ENCODE measurements around the gene ZFAND3. TPM values are rescaled to one million over a fixed set of nuclear protein-coding genes. Genes with fewer than 3 reads are reported as not detected.

Gene ZFAND3
- total and polyA plus RNA-seq, 2 donors (not counting 1 experiment from before 2014, with no cell fraction given), result 21.5 to 40.8 TPM

GRCh38 chr6:38051819-38052434 lies 232.4 kb downstream of the ZFAND3 start:
- Histone ChIP-seq H3K4me1 (ENCODE audit: control insufficient read depth, extremely low read depth, insufficient read depth, low read length) (no peaks in the 10 kb centered on the region), H3K79me2 (ENCODE audit: control insufficient read depth, insufficient read depth, low read length) (peaks cover 8% of the 10 kb centered on the region), H3K4me3 (replicated peaks in 1 of 4; ENCODE audit: control extremely low read depth in 1 of 4, insufficient read depth in 1 of 4, low read depth in 3 of 4, low read length in 4 of 4) (no peak overlapping the region), H3K9me3 (ENCODE audit: control insufficient read depth, insufficient read depth, low read depth, low read length) (no peaks in the 10 kb centered on the region), H3K27ac (ENCODE audit: insufficient read depth, low read length) (no peak overlapping the region), H3K4me2 (ENCODE audit: extremely low read depth, insufficient read depth, low read length) (no peak overlapping the region), H3K36me3 (ENCODE audit: control insufficient read depth, insufficient read depth, low read length) (no peaks in the 10 kb centered on the region), H4K20me1 (ENCODE audit: control insufficient read depth, extremely low read depth, insufficient read depth, low read length) (no peaks in the 10 kb centered on the region), H2AFZ (ENCODE audit: low read length) (no peak overlapping the region), H3K27me3 (ENCODE audit: control insufficient read depth, insufficient read depth, low read length) (no peaks in the 10 kb centered on the region), H3K9ac (ENCODE audit: insufficient read depth, low read length) (no peak overlapping the region)
- TF ChIP-seq EZH2 (IDR thresholded peaks at IDR 0.05; ENCODE audit: low read length, missing control alignments), result no peak
- no peak for TF ChIP-seq CTCF (conservative IDR thresholded peaks at IDR 0.05 in 1 of 2, IDR thresholded peaks at IDR 0.05 in 1 of 2; ENCODE audit: low read depth in 1 of 2, low read length in 2 of 2)
- DNase-seq (ENCODE audit: low read depth in 2 of 2), result no peak

- Histone ChIP-seq H3K79me2 (ENCODE audit: control insufficient read depth, insufficient read depth, low read length) (peaks cover 12% of the 10 kb centered on the region), H3K9me3 (ENCODE audit: control insufficient read depth, insufficient read depth, low read depth, low read length) (no peaks in the 10 kb centered on the region), H3K27me3 (ENCODE audit: control insufficient read depth, insufficient read depth, low read length) (no peaks in the 10 kb centered on the region), H3K36me3 (ENCODE audit: control insufficient read depth, insufficient read depth, low read length) (no peaks in the 10 kb centered on the region), H3K4me2 (ENCODE audit: extremely low read depth, insufficient read depth, low read length) (no peak overlapping the region), H3K27ac (ENCODE audit: insufficient read depth, low read length) (no peak overlapping the region), H3K4me3 (replicated peaks in 1 of 4; ENCODE audit: control extremely low read depth in 1 of 4, insufficient read depth in 1 of 4, low read depth in 3 of 4, low read length in 4 of 4) (no peak overlapping the region), H3K9ac (ENCODE audit: insufficient read depth, low read length) (no peak overlapping the region), H3K4me1 (ENCODE audit: control insufficient read depth, extremely low read depth, insufficient read depth, low read length) (peaks cover 3% of the 10 kb centered on the region), H4K20me1 (ENCODE audit: control insufficient read depth, extremely low read depth, insufficient read depth, low read length) (peaks cover 3% of the 10 kb centered on the region), H2AFZ (ENCODE audit: low read length) (no peak overlapping the region)
- DNase-seq (ENCODE audit: low read depth in 2 of 2), result no peak
- no peak for TF ChIP-seq EZH2 (IDR thresholded peaks at IDR 0.05; ENCODE audit: low read length, missing control alignments)
- no peak for TF ChIP-seq CTCF (conservative IDR thresholded peaks at IDR 0.05 in 1 of 2, IDR thresholded peaks at IDR 0.05 in 1 of 2; ENCODE audit: low read depth in 1 of 2, low read length in 2 of 2)
Measured at GRCh38 chr6:38054527-38055202, 235.1 kb downstream of the ZFAND3 start.

- TF ChIP-seq EZH2 (IDR thresholded peaks at IDR 0.05; ENCODE audit: low read length, missing control alignments), result no peak
- TF ChIP-seq CTCF (conservative IDR thresholded peaks at IDR 0.05 in 1 of 2, IDR thresholded peaks at IDR 0.05 in 1 of 2; ENCODE audit: low read depth in 1 of 2, low read length in 2 of 2), result no peak
- H3K36me3 ChIP-seq (ENCODE audit: control insufficient read depth, insufficient read depth, low read length), result no peaks in the 10 kb centered on the region
- H4K20me1 ChIP-seq (ENCODE audit: control insufficient read depth, extremely low read depth, insufficient read depth, low read length), result peaks cover 3% of the 10 kb centered on the region
- no peaks in the 10 kb centered on the region for H3K27me3 ChIP-seq (ENCODE audit: control insufficient read depth, insufficient read depth, low read length)
- no peaks in the 10 kb centered on the region for H3K9me3 ChIP-seq (ENCODE audit: control insufficient read depth, insufficient read depth, low read depth, low read length)
- no peak overlapping the region for H2AFZ ChIP-seq (ENCODE audit: low read length)
- no peak overlapping the region for H3K9ac ChIP-seq (ENCODE audit: insufficient read depth, low read length)
- peaks cover 3% of the 10 kb centered on the region for H3K4me1 ChIP-seq (ENCODE audit: control insufficient read depth, extremely low read depth, insufficient read depth, low read length)
- H3K4me2 ChIP-seq (ENCODE audit: extremely low read depth, insufficient read depth, low read length), result no peak overlapping the region
- H3K27ac ChIP-seq (ENCODE audit: insufficient read depth, low read length), result no peak overlapping the region
- no peak for DNase-seq (ENCODE audit: low read depth in 2 of 2)
- peaks cover 12% of the 10 kb centered on the region for H3K79me2 ChIP-seq (ENCODE audit: control insufficient read depth, insufficient read depth, low read length)
- no peak overlapping the region for H3K4me3 ChIP-seq (replicated peaks in 1 of 4; ENCODE audit: control extremely low read depth in 1 of 4, insufficient read depth in 1 of 4, low read depth in 3 of 4, low read length in 4 of 4)
Measured at GRCh38 chr6:38055203-38055589, 235.7 kb downstream of the ZFAND3 start.

Data from fibroblast of lung (primary cell).